ENCODE data around the gene MORN4. TPM values are rescaled to one million over a fixed set of nuclear protein-coding genes. Genes with fewer than 3 reads are reported as not detected.

The MORN4 gene
- total RNA-seq: 7.8 and 10.4 TPM in 2 replicates

DNA sequence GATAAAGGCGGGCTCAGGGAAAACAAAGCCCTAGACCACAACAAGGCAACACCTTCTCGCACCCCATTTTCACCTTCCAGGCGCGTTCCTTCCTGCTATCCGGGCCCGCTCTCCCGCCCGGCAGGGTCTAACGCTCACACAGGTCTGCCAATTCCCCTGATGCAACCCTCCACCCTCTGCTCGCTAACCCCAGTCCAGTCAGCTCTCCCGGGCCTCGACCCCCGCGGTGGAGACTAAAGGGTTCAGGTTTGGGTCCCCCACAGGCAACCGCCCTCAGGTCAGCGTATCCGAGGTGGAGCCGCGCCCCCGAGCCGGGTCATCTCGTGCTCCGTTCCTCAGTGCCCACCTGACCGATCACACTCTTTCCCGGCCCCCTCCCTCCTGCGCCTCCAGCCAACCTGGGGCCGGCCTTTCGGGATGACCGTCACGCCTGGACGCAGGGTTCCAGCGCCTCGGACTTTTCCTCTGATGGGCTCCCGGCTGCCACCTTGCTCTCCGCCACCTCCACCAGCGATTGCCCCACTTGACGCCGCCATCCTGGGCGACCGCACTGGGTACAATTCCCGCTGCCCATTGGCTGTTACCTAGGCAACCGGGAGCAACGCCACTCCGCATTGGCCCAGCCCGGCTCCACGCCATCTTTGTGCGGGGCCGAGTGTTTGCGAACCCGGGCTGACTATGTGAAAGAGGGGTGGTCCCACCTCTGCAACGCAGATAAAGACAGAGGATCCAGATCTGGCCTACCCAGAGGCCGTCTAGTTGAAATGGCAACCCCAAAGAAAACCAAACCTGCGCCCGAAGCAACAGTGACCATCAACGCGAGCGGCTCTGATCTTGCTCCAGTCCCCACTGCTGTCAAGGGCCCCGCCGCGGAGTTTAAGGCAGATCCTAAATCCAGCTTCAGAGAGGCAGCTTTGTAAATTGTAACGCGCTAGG lies at the start of gene MORN4:
Gene MORN4 (minus strand): TSS at position 552 of the 936 bp plus-strand sequence. CDS start 13,847 bp downstream, outside the sequence.

GRCh38 chr10:97640174-97640867 lies 7.0 kb upstream of the MORN4 start, which contains the start of gene PI4K2A:
Gene PI4K2A (plus strand): TSS chr10:97640671. CDS start chr10:97640743, 72 bp downstream.

GRCh38 chr10:97589479-97589878 lies 43.8 kb downstream of the MORN4 start, which contains the start of gene C10orf62:
Gene C10orf62 (plus strand): TSS chr10:97589721. CDS start chr10:97589898, 177 bp downstream.

DNA sequence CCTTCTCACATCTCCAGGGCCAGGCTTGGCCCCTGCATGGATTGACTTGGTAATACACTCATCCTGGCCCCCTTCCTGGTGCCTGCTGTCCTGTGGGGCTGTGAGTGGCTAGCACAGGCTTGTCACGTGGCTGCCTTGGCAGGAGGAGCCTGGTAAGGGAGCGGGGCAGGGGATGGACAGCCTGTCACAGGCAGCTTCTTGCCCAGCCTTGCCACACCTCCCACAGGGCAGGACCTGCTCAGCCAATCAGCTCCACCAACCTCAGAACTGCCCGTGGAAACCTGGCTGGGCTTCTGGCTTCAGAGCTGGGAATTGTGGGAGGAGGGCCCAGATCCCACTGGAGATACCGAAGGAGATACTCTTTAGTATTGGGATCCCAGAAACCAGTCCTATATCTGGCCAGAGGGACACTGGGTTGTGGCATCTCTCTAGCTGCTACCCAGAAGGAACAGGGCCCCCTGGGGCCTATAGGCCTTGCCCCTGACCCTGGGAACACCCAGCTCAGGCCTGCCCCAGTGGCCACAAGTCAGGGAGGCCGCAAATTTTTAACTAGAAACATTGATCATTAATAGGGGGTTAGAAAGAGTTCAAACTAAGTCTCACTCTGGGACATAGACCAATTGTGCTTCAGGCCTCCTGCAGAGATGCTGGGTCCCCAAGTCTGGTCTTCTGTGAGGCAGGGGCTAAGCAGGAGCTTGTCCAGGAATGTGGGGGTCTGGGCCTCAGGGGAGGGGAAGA lies 49.1 kb downstream of the MORN4 start, which contains the start of gene HOGA1:
Gene HOGA1 (plus strand): TSS at position 330 of the 738 bp plus-strand sequence. CDS start 315 bp downstream, at position 645.

DNA sequence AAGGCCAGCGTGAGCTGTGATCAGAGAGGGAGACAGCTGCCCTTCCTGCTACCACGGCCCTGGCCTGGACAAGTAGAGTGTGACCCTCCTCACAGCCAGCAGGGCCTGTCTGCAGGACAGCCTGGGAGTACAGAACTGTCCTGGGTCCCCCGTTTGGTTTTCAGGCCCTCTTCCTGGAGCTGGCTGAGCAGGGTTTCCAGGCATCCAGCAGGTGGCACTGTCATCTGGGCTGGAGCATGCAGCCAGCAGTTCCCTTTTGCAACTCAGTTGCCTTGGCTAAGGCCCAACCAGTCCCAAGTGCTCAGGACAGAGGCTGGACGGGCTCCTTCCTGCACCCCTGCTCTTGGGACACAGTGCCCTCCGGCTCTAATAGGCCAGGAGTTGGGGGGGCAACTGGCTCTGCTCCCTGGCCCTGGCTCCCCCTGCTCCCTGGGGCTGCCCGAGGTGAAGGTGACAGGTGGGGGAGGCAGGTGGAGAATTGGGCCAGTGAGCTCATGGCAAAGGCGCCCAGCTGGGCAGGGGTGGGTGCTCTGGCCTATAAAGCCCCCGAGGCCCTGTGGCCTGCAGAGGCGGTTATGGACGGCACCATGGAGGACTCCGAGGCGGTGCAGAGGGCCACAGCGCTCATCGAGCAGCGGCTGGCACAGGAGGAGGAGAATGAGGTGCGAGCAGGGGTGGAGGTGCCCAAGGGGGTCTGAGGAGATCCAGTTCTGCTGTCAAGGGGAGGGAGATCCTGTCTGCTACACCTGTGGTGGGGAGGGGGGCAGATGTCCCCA lies 60.9 kb downstream of the MORN4 start, which contains the start of gene ANKRD2:
Gene ANKRD2 (plus strand): TSS at position 566 of the 776 bp plus-strand sequence. CDS start 10 bp downstream, at position 576.

Other genes with a start within 250 kb of the MORN4 start
- gene RRP12, start 232.2 kb downstream of the MORN4 start, total RNA-seq: 10.1 and 15.7 TPM in 2 replicates
- 224 and 247 TPM in 2 replicates for gene PGAM1, start 207.3 kb downstream of the MORN4 start, total RNA-seq
- gene EXOSC1, start 187.5 kb downstream of the MORN4 start, total RNA-seq: 27.9 and 32.0 TPM in 2 replicates
- 35.0 and 38.7 TPM in 2 replicates for gene ZDHHC16, start 187.3 kb downstream of the MORN4 start, total RNA-seq
- gene MMS19, start 135.1 kb downstream of the MORN4 start, total RNA-seq: 46.2 and 49.2 TPM in 2 replicates
- gene UBTD1, start 134.6 kb downstream of the MORN4 start, total RNA-seq: 22.5 and 22.9 TPM in 2 replicates
- 0.50 and 1.5 TPM in 2 replicates for gene ANKRD2, start 60.7 kb downstream of the MORN4 start, total RNA-seq
- gene HOGA1, start 49.1 kb downstream of the MORN4 start, total RNA-seq: 2.5 and 3.3 TPM in 2 replicates
- gene C10orf62, start 43.8 kb downstream of the MORN4 start, total RNA-seq: 0.12 and 0.13 TPM in 2 replicates
- 23.3 and 25.0 TPM in 2 replicates for gene PI4K2A, start 7.2 kb upstream of the MORN4 start, total RNA-seq
- gene AVPI1, start 53.7 kb upstream of the MORN4 start, total RNA-seq: 12.9 and 19.2 TPM in 2 replicates
- gene MARVELD1, start 80.2 kb upstream of the MORN4 start, total RNA-seq: 19.3 and 29.8 TPM in 2 replicates
- 19.9 and 21.7 TPM in 2 replicates for gene ZFYVE27, start 103.6 kb upstream of the MORN4 start, total RNA-seq
- not detected in 2 replicates for gene SFRP5, start 138.5 kb upstream of the MORN4 start, total RNA-seq
- 0.06 TPM in 1 of 2 replicates, not detected in the other for gene GOLGA7B, start 216.3 kb upstream of the MORN4 start, total RNA-seq

Measured in aortic smooth muscle cell (primary cell).